Measurements from ENCODE around the gene ELANE.

The ELANE gene

GRCh38 chr19:852136-853013 is at the start of gene ELANE:
Gene ELANE, plus strand, starts transcription at chr19:852303. Its CDS starts 26 bp downstream, at chr19:852329.
- no peak for DNase-seq (ENCODE audit: low read depth in 2 of 2)

- DNase-seq (ENCODE audit: low read depth in 2 of 2): no peak
Measured at GRCh38 chr19:802498-803098, 49.5 kb upstream of the ELANE start.

DNA sequence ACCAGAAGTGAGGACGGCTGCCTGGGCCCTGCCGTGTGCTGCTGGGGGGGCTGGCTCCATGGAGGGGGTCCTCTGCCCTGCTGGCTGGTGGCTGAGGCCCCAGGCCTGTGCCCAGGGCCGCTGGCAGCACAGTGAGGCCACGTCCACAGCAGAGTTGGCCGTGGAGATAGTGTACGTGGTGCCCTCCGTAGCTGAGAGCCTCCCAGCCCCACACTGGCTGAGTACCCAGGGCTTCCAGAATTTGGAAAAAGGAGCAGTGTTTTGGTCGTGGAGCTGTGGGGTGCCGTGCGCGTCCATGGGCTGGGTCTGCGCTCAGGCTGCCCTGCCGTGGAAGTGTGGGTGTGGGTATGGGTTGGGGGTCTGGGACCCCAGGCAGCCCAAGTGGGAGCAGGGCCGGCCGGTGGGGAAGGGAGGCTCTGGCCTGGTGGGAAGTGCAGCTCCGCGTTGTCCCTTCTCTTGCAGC is 49.0 kb upstream of the ELANE start:
- DNase-seq (ENCODE audit: low read depth in 2 of 2): no peak

GRCh38 chr19:803686-804418 is 48.3 kb upstream of the ELANE start:
- DNase-seq (ENCODE audit: low read depth in 2 of 2): no peak

DNA sequence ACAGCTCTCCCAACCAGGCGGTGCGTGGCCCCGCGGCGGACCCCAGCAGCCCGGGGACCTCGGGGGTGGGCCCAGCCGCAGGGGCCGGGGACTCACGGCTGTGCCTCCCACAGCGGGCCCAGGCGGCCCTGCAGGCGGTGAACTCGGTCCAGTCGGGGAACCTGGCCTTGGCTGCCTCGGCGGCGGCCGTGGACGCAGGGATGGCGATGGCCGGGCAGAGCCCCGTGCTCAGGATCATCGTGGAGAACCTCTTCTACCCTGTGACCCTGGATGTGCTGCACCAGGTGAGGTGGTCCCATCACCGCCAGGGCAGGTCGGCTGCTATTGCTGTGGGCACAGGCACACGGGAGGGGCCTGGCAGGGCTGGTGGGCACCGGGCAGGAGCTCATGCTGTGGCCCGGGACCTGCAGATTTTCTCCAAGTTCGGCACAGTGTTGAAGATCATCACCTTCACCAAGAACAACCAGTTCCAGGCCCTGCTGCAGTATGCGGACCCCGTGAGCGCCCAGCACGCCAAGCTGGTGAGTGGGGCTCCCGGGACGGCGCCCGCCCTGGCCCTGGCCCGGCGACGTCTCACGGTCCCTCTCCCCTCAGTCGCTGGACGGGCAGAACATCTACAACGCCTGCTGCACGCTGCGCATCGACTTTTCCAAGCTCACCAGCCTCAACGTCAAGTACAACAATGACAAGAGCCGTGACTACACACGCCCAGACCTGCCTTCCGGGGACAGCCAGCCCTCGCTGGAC is 47.5 kb upstream of the ELANE start:
- no peak for DNase-seq (ENCODE audit: low read depth in 2 of 2)

- DNase-seq (ENCODE audit: low read depth in 2 of 2): no peak
Measured at GRCh38 chr19:805166-805551, 46.9 kb upstream of the ELANE start.

DNA sequence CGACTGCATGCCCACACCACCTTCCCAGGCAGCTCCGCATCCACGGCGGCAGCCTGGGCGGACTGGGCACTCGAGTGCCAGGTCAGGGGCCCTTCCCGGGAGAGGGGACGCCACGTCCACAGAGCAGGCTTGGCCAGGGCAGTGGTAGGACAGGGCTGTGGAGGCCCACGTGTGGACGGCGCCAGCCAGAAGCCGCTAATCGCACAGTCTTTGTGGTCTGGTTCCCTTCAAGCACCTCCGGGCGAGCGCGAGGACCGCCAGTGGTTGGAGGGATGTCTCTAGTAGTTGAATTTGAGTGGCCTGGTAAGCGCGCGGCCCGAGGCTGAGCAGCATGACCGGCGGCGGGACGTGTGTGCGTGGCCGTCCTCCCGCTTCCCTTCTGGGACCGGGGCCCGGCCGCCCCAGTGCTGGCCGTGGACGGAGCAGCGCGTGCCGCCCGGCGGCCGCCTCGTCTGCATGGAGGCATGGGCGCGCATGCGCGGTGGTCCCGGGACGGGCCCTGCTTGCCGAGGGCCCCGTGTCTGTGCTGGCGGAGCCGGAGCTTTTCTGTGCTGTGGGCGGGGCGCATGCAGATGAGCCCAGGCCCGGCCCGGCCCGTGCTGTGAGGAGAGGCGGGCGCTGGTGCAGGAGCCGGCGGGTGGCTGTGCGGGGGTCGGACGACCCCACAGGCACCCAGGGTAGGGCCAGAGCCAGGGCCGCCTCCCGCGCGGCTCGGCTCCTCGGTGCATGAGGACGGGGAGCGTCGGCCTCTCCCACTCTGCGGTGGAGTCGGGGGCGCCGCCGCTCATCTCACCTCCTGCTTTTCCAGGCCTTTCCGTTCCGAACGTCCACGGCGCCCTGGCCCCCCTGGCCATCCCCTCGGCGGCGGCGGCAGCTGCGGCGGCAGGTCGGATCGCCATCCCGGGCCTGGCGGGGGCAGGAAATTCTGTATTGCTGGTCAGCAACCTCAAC is 46.2 kb upstream of the ELANE start:
- DNase-seq (ENCODE audit: low read depth in 2 of 2): no peak

- DNase-seq (ENCODE audit: low read depth in 2 of 2): no peak
Measured at GRCh38 chr19:806815-807421, 45.2 kb upstream of the ELANE start.

- DNase-seq (ENCODE audit: low read depth in 2 of 2): no peak
Measured at GRCh38 chr19:807627-808422, 44.3 kb upstream of the ELANE start.

DNA sequence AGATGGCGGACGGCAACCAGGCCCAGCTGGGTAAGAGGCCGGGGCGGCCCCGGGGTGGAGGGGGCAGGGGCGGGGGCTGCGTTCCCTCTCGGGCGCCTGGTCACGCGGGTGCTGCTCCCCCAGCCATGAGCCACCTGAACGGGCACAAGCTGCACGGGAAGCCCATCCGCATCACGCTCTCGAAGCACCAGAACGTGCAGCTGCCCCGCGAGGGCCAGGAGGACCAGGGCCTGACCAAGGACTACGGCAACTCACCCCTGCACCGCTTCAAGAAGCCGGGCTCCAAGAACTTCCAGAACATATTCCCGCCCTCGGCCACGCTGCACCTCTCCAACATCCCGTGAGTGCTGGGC is 43.7 kb upstream of the ELANE start:
- DNase-seq (ENCODE audit: low read depth in 2 of 2): no peak

- no peak for DNase-seq (ENCODE audit: low read depth in 2 of 2)
Measured at GRCh38 chr19:810077-810855, 41.8 kb upstream of the ELANE start.

GRCh38 chr19:810883-811489 is 41.1 kb upstream of the ELANE start:
- no peak for DNase-seq (ENCODE audit: low read depth in 2 of 2)

DNA sequence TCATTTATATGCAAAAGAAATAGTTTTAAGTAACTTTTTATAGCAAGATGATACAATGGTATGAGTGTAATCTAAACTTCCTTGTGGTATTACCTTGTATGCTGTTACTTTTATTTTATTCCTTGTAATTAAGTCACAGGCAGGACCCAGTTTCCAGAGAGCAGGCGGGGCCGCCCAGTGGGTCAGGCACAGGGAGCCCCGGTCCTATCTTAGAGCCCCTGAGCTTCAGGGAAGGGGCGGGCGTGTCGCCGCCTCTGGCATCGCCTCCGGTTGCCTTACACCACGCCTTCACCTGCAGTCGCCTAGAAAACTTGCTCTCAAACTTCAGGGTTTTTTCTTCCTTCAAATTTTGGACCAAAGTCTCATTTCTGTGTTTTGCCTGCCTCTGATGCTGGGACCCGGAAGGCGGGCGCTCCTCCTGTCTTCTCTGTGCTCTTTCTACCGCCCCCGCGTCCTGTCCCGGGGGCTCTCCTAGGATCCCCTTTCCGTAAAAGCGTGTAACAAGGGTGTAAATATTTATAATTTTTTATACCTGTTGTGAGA is 40.5 kb upstream of the ELANE start:
- no peak for DNase-seq (ENCODE audit: low read depth in 2 of 2)

DNA sequence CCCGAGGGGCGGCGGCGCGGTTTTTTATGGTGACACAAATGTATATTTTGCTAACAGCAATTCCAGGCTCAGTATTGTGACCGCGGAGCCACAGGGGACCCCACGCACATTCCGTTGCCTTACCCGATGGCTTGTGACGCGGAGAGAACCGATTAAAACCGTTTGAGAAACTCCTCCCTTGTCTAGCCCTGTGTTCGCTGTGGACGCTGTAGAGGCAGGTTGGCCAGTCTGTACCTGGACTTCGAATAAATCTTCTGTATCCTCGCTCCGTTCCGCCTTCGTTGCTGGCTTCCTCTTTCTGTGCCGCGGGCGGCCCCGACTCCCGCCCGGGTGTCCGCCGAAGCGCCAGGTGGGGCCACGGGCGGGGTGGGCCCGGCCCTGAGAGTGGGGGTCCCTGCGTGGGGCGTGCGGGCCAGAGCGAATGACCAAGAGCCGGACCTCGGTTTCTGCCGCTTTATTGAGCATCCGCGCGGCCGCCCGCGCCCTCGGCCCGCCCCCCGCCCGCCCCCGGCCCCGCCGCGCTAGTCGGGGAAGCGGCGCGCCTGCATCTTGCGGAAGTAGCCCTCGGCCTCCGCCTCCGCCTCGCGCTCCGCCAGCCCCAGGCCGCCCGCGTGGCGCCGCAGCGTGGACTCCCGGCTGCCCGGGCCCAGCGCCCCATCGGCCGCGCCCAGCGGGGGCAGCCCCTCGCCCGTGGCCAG is 39.9 kb upstream of the ELANE start:
- no peak for DNase-seq (ENCODE audit: low read depth in 2 of 2)

GRCh38 chr19:812747-813218 is 39.3 kb upstream of the ELANE start:
- no peak for DNase-seq (ENCODE audit: low read depth in 2 of 2)

GRCh38 chr19:813219-814151 is 38.6 kb upstream of the ELANE start:
- no peak for DNase-seq (ENCODE audit: low read depth in 2 of 2)

Data from stimulated activated CD8-positive, alpha-beta memory T cell treated with anti-CD3 and anti-CD28 coated beads, Interleukin-15, amount 100 ng/mL, for 48 hours (primary cell).